ENCODE results near the gene CFAP74. TPM values are rescaled to one million over a fixed set of nuclear protein-coding genes. Genes with fewer than 3 reads are reported as not detected.

CFAP74 gene
- total RNA-seq, 1 donor from 2014 or later = 0.12 TPM

- no peaks in the 10 kb centered on the region for H3K36me3 Mint-ChIP-seq (ENCODE audit: low read depth)
- no peaks in the 10 kb centered on the region for H3K27me3 Mint-ChIP-seq (ENCODE audit: low read depth)
Measured at GRCh38 chr1:1922702-1922955, 81.0 kb downstream of the CFAP74 start.

GRCh38 chr1:1921901-1922701 lies 81.5 kb downstream of the CFAP74 start:
- H3K9me3 Mint-ChIP-seq = no peaks in the 10 kb centered on the region
- H3K27ac Mint-ChIP-seq (ENCODE audit: unreplicated experiment) = no peak overlapping the region
- peaks cover 4% of the 10 kb centered on the region for H3K4me1 Mint-ChIP-seq
- TF ChIP-seq CTCF (conservative IDR thresholded peaks at IDR 0.05) = no peak
- no peak overlapping the region for H3K4me3 Mint-ChIP-seq
- no peaks in the 10 kb centered on the region for H3K27me3 Mint-ChIP-seq (ENCODE audit: low read depth)
- no peak for DNase-seq (ENCODE audit: low read depth, low spot score)
- H3K36me3 Mint-ChIP-seq (ENCODE audit: low read depth) = no peaks in the 10 kb centered on the region

More at GRCh38 chr1:1922702-1922955, 81.0 kb downstream of the CFAP74 start:
- Mint-ChIP-seq H3K27ac (ENCODE audit: unreplicated experiment) (no peak overlapping the region), H3K4me3 (no peak overlapping the region), H3K4me1 (peaks cover 4% of the 10 kb centered on the region), H3K9me3 (no peaks in the 10 kb centered on the region)
- DNase-seq (ENCODE audit: low read depth, low spot score) = no peak
- TF ChIP-seq CTCF (conservative IDR thresholded peaks at IDR 0.05) = no peak

- Mint-ChIP-seq H3K4me3 (no peak overlapping the region), H3K9me3 (no peaks in the 10 kb centered on the region), H3K36me3 (ENCODE audit: low read depth) (no peaks in the 10 kb centered on the region), H3K4me1 (peaks cover 4% of the 10 kb centered on the region), H3K27me3 (ENCODE audit: low read depth) (no peaks in the 10 kb centered on the region), H3K27ac (ENCODE audit: unreplicated experiment) (no peak overlapping the region)
- no peak for TF ChIP-seq CTCF (conservative IDR thresholded peaks at IDR 0.05)
- DNase-seq (ENCODE audit: low read depth, low spot score) = no peak
Measured at GRCh38 chr1:1921459-1921862, 82.1 kb downstream of the CFAP74 start.

GRCh38 chr1:1920608-1921458 lies 82.8 kb downstream of the CFAP74 start:
- Mint-ChIP-seq H3K4me1 (peaks cover 7% of the 10 kb centered on the region), H3K27ac (ENCODE audit: unreplicated experiment) (no peak overlapping the region), H3K27me3 (ENCODE audit: low read depth) (no peaks in the 10 kb centered on the region), H3K4me3 (no peak overlapping the region), H3K9me3 (no peaks in the 10 kb centered on the region), H3K36me3 (ENCODE audit: low read depth) (no peaks in the 10 kb centered on the region)
- no peak for DNase-seq (ENCODE audit: low read depth, low spot score)
- TF ChIP-seq CTCF (conservative IDR thresholded peaks at IDR 0.05) = no peak

GRCh38 chr1:1920057-1920607 lies 83.5 kb downstream of the CFAP74 start:
- Mint-ChIP-seq H3K9me3 (no peaks in the 10 kb centered on the region), H3K36me3 (ENCODE audit: low read depth) (no peaks in the 10 kb centered on the region), H3K4me3 (no peak overlapping the region), H3K27ac (ENCODE audit: unreplicated experiment) (no peak overlapping the region), H3K27me3 (ENCODE audit: low read depth) (no peaks in the 10 kb centered on the region), H3K4me1 (peaks cover 7% of the 10 kb centered on the region)
- no peak for DNase-seq (ENCODE audit: low read depth, low spot score)
- no peak for TF ChIP-seq CTCF (conservative IDR thresholded peaks at IDR 0.05)
